ENCODE data around the gene HOOK2.

HOOK2 gene

GRCh38 chr19:12793290-12794195, 18.2 kb upstream of the HOOK2 start:
- peak; percentile 97 for DNase-seq

- DNase-seq = peak; percentile 35
Measured at GRCh38 chr19:12792853-12793289, 17.5 kb upstream of the HOOK2 start.

GRCh38 chr19:12792051-12792852, 16.9 kb upstream of the HOOK2 start:
- DNase-seq = peak; percentile 86

GRCh38 chr19:12791345-12792050, 16.1 kb upstream of the HOOK2 start, which contains the start of gene JUNB:
Gene JUNB, plus strand, starts transcription at chr19:12791486. Its CDS starts 286 bp downstream, at chr19:12791772.
- peak; percentile 99 for DNase-seq

GRCh38 chr19:12790628-12791344, 15.4 kb upstream of the HOOK2 start:
- peak; percentile 20 for DNase-seq

- DNase-seq = peak; percentile 99
Measured at GRCh38 chr19:12789904-12790619, 14.7 kb upstream of the HOOK2 start.

- peak; percentile 38 for DNase-seq
Measured at GRCh38 chr19:12789098-12789903, 13.9 kb upstream of the HOOK2 start.

- DNase-seq = peak; percentile 68
Measured at GRCh38 chr19:12788682-12789097, 13.3 kb upstream of the HOOK2 start.

GRCh38 chr19:12788042-12788681, 12.8 kb upstream of the HOOK2 start:
- no peak for DNase-seq

- no peak for DNase-seq
Measured at GRCh38 chr19:12787458-12787857, 12.1 kb upstream of the HOOK2 start.

- DNase-seq = no peak
Measured at GRCh38 chr19:12786952-12787351, 11.6 kb upstream of the HOOK2 start.

GRCh38 chr19:12786141-12786870, 11.0 kb upstream of the HOOK2 start:
- DNase-seq = peak; percentile 38

- DNase-seq = peak; percentile 33
Measured at GRCh38 chr19:12785431-12786031, 10.2 kb upstream of the HOOK2 start.

- peak; percentile 55 for DNase-seq
Measured at GRCh38 chr19:12784871-12785430, 9.6 kb upstream of the HOOK2 start.

GRCh38 chr19:12784394-12784870, 9.1 kb upstream of the HOOK2 start:
- peak; percentile 53 for DNase-seq

- peak; percentile 66 for DNase-seq
Measured at GRCh38 chr19:12783849-12784393, 8.6 kb upstream of the HOOK2 start.

- DNase-seq = peak; percentile 94
Measured at GRCh38 chr19:12783291-12783848, 8.0 kb upstream of the HOOK2 start.

Data from activated CD4-positive, alpha-beta T cell treated with anti-CD3 and anti-CD28 coated beads, Interleukin-10, Interleukin-2, amounts not matched to agents 100 ng/mL and 50 ng/mL, durations not matched to agents 16 hours and 8 hours (primary cell).